Measurements from ENCODE around the gene PTPRZ1.

GRCh38 chr7:121860953-121861352 lies 12.0 kb upstream of the PTPRZ1 start:
- TF ChIP-seq, protein P1, sequence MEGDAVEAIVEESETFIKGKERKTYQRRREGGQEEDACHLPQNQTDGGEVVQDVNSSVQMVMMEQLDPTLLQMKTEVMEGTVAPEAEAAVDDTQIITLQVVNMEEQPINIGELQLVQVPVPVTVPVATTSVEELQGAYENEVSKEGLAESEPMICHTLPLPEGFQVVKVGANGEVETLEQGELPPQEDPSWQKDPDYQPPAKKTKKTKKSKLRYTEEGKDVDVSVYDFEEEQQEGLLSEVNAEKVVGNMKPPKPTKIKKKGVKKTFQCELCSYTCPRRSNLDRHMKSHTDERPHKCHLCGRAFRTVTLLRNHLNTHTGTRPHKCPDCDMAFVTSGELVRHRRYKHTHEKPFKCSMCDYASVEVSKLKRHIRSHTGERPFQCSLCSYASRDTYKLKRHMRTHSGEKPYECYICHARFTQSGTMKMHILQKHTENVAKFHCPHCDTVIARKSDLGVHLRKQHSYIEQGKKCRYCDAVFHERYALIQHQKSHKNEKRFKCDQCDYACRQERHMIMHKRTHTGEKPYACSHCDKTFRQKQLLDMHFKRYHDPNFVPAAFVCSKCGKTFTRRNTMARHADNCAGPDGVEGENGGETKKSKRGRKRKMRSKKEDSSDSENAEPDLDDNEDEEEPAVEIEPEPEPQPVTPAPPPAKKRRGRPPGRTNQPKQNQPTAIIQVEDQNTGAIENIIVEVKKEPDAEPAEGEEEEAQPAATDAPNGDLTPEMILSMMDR (conservative IDR thresholded peaks at IDR 0.05; ENCODE audit: low read depth, low read length), result no peak
- TF ChIP-seq EZH2 (IDR thresholded peaks at IDR 0.05; ENCODE audit: low read length, unreplicated experiment) (no peak), EZH2phosphoT487 (IDR thresholded peaks at IDR 0.05; ENCODE audit: borderline replicate concordance, low read length) (no peak)
